GM21390 (cell line): ENCODE results near the gene ACSM5.
"Not testable (repeated sequence)": the region's sequence is repeated elsewhere in the genome, so short reads cannot be mapped to it uniquely, and the experiment has no call there.

Source experiments
- ATAC-seq: cut with Tn5 transposase; IDR thresholded peaks from one replicate; pipeline ENCODE4 v1.9.1; 2021; ENCODE audit not compliant: unreplicated experiment

Gene ACSM5

DNA sequence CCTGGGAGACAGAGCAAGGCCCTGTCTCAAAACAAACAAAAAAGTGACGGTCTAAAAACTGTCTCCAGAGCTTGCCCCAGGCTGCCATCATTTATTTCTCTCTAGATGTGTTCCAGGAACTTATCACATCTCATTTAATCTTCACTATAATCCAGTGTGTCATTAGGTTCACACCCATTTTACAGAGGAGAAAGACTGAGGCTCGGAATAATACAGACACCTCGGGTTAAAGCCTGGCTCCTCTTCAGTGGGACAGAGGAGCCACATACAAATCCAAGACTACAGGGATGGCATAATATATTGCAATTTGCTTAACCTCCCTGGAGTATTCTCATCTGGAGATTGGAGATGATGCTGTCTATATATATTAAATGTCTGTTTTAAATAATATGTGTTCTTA is 10.7 kb upstream of the ACSM5 start:
- no peak for ATAC-seq

- no peak for ATAC-seq
These were observed 10.1 kb upstream of the ACSM5 start for GRCh38 chr16:20399185-20399584.

GRCh38 chr16:20401066-20401465 is 8.3 kb upstream of the ACSM5 start:
- ATAC-seq, result no peak

GRCh38 chr16:20401475-20402016 is 7.8 kb upstream of the ACSM5 start:
- ATAC-seq, result no peak

- no peak for ATAC-seq
These were observed 6.7 kb upstream of the ACSM5 start for GRCh38 chr16:20402651-20403050.

GRCh38 chr16:20404637-20405036 is 4.7 kb upstream of the ACSM5 start, which contains the start of gene PDILT:
TSS of gene PDILT (minus strand) at chr16:20404737. CDS start at chr16:20399300, 5,437 bp downstream.
- ATAC-seq, result no peak

DNA sequence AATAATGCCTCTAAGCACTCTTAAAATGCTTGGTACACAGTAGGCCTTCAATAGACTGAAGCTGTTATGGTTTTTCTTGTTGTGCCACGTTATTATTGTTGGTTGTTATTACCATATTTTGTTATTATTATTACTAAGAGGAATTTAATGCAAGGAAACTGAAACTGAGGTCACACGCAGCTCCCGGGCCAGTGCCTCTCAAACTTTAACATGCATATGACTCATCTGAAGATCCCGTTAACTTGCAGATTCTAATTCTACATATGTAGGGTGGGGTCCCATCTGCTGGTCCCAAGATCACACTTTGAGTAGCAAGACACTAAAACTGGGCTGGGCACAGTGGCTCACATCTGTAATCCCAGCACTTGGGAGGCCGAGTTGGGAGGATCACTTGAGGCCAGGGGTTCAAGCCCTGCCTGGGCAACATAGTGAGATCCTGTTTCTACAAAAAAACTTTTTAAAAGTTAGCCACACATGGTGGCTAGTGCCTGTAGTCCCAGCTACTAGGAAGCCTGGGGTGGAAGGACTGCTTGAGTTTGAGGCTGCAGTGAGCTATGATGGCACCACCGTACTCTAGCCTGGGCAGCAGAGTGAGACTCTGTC is 888 bp downstream of the ACSM5 start:
- ATAC-seq, result peak; percentile 83

GRCh38 chr16:20411055-20411454 is 1.7 kb downstream of the ACSM5 start:
- no peak for ATAC-seq

DNA sequence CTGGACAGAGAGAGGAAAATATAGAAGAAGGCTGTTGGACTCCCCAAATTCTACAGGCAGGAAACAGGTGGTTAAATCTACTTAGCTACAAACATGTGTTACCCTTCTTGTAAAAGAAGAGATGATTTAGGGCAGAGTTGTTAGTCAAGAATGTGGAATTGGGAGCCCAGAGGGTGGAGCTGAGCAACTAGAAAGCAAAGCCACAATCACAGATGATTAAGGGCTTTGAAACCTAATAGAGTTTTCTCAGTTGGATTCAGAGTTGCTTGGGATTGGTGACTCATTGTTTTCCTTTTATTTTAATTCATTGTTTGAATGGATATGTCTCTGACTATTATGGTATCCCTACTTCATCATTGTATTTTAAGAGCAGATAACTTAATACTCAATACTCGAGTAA is 6.2 kb downstream of the ACSM5 start:
- no peak for ATAC-seq

- not testable (repeated sequence) for ATAC-seq
These were observed 9.8 kb downstream of the ACSM5 start for GRCh38 chr16:20419093-20419492.

DNA sequence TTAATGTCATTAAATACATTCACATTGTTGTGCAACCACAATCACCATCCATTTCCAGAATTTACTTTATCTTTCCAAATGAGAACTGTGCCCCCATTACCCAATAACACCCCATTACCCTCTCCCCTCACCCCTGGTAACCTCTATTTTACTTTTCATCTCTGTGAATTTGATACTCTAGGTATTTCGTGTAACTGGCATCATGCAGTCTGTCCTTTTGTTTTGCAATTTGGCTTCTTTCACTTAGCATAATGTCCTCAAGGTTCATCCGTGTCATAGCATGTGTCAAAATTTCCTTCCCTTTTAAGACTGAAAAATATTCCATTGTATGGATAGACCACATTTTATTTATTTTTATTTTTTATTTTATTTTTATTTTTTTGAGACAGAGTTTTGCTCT is 12.4 kb downstream of the ACSM5 start:
- not testable (repeated sequence) for ATAC-seq

DNA sequence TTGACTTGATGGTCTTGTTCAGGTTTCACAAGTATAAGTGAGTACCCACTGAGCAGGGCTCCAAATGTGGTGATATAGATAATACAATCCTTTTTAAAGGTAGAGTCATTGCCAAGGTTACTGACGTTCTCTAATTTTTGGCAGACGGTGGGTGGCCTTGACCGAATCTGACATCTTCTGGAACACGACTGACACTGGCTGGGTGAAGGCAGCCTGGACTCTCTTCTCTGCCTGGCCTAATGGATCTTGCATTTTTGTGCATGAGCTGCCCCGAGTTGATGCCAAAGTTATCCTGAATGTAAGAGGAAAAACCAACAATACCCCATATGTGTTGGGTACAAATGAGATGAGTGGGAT is 14.4 kb downstream of the ACSM5 start:
- not testable (repeated sequence) for ATAC-seq

GRCh38 chr16:20424129-20424866 is 15.0 kb downstream of the ACSM5 start:
- no peak for ATAC-seq

DNA sequence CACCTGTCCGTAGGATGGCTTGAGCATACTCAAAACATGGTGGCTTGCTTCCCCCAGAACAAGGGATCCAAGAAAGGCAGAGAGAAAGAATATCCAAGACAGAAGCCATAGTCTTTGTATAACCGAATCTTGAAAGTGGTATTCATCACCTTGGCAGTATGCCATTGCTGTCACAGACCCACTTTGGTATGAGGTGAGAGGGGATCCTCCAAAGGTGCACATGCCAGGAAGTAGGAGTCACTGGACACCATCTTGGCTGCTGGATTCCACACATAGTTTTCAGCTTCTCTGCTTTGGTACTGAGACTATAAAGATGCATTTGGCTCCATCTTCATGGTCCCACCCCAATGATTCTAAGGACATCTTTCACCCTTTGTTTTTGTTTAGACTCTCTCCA is 18.1 kb downstream of the ACSM5 start:
- not testable (repeated sequence) for ATAC-seq

GRCh38 chr16:20429499-20429898 is 20.2 kb downstream of the ACSM5 start:
- ATAC-seq, result not testable (repeated sequence)

DNA sequence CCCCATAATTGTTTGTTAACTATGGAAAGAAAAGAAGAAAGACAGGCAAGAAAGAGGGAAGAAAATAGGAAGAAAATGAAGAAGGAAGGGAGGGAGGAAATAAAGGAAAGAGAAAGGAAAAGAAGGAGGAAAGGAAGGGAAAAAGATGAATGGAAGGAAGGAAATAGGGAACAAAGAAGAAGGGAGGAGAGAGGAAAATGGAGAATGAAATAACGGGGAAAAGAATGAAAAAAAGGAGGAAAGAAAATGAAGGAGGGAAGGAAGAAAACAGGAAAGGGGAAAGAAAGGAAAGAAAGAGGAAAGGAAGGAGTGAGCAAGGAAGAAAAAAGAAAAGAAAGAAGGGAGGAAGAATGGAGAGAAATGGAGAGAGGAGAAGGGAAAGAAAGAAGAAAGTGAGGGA is 21.1 kb downstream of the ACSM5 start:
- not testable (repeated sequence) for ATAC-seq

DNA sequence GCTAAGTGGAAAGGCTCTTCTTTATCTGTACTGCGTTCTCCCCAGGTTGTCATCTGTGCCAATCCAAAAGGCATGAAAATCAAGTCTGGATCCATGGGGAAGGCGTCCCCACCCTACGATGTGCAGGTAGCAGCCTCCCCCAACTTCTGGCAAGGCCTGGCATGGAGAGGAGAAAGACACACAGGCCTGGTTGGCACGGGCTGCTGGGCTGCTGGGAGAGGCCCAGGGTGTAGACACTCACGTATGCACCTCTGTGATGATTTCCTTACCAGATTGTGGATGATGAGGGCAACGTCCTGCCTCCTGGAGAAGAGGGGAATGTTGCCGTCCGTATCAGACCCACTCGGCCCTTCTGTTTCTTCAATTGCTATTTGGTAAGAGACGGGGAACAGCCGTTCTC is 21.6 kb downstream of the ACSM5 start:
- ATAC-seq, result no peak

- ATAC-seq, result not testable (repeated sequence)
These were observed 29.6 kb downstream of the ACSM5 start for GRCh38 chr16:20438950-20439349.

DNA sequence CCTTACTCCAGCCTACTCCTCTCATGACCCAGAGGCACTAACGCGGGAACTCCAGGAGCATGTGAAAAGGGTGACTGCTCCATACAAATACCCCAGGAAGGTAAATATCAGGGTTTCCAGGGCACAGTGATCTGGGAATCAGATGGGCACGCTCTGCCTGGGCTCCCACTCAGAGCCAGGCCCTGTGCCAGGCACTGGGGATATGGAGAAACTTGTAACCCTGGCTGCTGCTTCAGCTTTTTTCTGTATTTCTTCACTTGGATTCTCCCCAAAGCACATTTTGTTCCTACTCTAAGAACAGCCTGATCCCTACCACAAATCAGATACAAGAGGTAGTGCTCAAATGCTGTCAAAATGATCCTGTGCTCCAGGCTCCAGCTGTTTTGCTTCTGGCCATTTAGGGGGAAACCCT is 30.5 kb downstream of the ACSM5 start:
- not testable (repeated sequence) for ATAC-seq

DNA sequence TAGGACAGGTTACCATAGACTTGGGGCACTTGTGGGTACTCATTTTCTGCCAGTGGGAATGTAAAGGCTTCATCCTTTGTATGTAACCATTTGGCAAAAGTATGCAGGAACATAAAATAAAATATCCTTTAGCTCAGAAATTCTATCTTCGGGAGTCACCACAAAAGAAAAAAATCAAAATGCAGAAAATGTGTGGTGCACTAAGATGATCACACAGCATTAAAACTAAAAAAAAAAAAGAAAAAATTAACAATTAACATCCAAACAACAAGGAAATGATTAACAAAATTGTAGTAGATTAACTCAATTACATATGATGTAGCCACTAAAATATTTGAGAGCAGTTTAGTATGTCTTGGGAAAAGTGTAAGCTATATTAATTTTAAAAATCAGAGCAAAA is 31.4 kb downstream of the ACSM5 start:
- not testable (repeated sequence) for ATAC-seq

- ATAC-seq, result no peak
These were observed 31.9 kb downstream of the ACSM5 start for GRCh38 chr16:20441191-20441590.

GRCh38 chr16:20441859-20442258 is 32.5 kb downstream of the ACSM5 start:
- not testable (repeated sequence) for ATAC-seq
